RPMI8226 (cell line): ENCODE results near the gene RHPN2.
A peak's percentile ranks its signal among the peaks of the same experiment; 100 is the strongest.
"Not testable (repeated sequence)": the region's sequence is repeated elsewhere in the genome, so short reads cannot be mapped to it uniquely, and the experiment has no call there.

Experiments
- DNase-seq: peaks from one replicate; pipeline ENCODE4 v3.0.0-alpha.2; 2015

Gene RHPN2

DNA sequence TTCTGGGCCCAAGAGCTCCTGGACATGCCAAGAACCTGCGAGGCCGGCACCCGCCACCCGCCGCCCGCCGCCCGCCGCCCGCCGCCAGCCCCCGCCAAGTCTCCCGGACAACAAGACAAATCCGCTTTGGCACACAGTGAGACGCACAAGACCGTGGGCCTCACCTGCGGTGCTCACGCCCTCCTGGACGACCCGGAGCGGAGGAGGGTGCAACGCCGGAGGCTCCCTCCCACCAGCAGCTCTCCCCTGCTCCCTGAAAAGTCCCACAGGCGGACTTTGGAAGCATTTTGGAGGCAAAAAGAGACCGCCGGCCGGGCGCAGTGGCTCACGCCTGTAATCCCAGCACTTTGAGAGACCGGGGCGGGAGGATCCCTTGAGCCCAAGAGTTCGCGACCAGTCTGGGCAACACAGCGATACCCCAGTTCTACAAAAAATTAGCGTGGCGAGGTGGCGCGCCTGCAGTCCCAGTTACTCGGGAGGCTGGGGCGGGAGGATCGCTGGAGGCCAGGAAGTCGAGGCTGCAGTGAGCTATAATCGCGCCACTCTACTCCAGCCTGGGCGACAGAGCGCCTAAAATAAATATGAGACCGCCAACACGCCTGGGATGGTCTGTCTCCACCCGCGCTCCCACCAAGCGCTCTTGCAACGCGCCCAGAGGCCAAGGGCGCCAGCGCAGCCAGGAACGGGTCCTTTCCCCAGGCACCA is 783 bp downstream of the RHPN2 start:
- DNase-seq: peak; percentile 33

- DNase-seq: peak; percentile 67
These were observed 1.3 kb downstream of the RHPN2 start for GRCh38 chr19:33063356-33063752.

- no peak for DNase-seq
These were observed 1.8 kb downstream of the RHPN2 start for GRCh38 chr19:33062902-33063301.

DNA sequence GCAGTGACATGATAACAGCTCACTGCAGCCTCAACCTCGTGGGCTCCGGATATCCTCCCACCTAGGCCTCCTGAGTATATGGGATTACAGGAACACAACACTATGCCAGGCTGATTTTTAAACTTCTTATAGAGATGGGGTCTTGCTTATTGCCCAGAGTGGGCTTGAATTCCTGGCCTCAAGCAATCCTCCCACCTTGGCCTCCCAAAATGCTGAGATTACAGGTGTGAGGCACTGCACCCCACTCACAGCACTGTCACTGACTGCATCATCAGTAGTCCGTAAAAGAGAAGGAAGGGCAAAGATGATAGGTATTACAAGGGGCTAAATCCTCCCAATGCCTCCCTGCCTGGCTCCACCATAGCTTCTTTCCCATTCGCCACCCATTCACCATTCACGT is 4.1 kb downstream of the RHPN2 start:
- DNase-seq: no peak

DNA sequence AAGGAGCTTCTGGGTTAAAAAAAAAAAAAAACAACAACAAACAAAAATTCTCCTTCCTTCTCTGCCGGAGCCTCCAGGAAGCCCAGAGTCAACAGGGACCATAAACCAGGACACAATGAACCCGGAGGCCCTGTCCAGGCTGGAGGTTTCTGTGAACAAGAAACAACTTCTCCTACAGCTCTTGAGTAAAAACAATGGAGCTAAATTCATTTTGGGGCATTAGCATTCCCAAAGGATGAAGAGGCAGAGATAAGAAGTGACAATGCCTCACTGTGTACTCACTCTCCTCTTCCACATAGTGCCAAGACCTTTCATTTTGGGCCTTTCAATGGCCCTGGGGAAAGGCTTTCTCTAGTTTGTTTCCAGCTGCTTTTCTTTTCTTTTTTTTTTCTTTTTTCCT is 9.0 kb downstream of the RHPN2 start:
- DNase-seq: no peak

GRCh38 chr19:33054623-33055022 is 10.1 kb downstream of the RHPN2 start:
- no peak for DNase-seq

DNA sequence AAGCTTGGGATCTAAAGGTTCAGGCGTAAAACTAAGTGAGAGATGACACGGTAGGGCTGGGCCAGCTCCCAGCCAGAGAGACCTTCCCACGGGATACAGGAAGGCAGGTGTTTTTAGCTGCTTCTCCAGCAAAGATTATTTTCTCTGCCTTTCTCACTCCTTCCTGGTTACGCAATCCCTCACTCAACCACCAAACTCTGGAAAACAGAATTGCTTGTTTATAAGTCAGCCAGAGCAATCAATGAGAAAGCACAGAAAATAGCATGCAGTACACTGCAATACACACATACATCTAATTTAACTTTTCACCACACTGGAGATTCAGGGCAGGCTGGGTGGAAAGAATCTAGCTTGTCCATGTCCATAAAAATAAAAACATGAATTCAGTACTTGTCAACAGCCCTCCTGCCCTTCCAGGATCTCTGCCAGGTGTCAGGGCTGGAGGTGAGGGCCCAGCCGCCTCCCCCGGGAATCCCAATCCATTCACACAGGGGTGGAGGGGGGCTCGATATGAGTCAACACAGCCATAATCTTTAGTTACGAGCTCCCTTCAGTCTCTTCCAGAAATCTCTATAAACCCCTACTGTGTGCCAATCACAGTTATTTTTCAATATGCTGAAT is 12.2 kb downstream of the RHPN2 start:
- no peak for DNase-seq

DNA sequence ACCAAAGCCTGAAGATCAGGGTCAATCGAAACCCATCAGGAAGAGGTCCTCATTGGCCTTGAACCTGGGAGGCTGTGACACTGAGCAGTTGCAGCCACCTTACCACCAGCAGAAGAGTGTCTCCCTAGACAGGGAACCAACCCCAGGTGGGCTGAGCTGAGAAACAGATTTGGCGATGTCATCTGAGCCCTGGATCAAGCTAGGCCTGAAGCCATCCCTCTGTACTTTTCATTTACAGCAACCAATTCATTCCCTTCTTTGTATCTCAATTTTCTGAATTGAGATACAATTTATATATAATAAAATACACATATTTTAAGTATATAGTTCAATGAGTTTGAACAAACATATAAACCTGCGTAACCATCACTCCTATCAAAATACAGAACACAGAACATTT is 14.6 kb downstream of the RHPN2 start:
- DNase-seq: no peak

DNA sequence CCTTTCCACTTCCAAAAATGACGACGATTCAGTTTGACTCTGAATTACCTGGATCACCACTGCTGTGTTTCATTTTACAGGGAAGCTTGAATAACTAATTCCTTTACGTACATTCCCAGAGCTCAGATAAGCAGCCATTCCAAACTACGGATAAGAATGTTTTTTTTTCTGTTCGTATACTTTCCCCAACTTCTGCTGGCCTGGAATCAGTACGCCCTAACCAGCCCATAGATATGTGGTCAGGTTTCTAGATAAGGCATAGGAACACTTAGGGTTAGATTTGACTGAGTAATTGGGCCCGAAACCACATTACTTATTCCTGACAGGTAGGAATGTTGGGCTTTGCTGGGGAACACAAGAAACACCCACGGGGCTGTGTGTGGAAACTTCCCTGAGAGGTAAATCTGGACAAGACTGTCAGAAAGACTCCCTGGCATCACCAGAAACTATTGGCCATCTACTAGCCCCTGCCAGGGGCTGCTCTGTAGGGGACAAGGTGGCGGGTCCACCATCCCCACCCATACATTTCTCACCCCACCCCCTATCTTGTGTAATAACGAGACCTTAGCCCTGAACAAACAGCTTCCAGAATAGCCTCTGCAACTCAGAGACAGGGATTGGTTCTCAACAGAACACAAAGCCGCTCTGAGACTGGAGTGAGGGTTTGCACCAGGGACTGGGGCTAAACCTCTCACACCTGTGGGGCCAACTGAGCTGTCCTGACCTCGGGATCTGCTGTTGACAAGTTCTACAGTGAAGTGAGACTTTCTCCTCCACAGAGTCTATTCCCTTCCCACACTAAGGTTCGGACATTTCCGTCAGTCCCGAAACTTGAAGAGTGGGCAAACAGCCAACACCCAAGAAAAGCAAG is 15.6 kb downstream of the RHPN2 start:
- no peak for DNase-seq

DNA sequence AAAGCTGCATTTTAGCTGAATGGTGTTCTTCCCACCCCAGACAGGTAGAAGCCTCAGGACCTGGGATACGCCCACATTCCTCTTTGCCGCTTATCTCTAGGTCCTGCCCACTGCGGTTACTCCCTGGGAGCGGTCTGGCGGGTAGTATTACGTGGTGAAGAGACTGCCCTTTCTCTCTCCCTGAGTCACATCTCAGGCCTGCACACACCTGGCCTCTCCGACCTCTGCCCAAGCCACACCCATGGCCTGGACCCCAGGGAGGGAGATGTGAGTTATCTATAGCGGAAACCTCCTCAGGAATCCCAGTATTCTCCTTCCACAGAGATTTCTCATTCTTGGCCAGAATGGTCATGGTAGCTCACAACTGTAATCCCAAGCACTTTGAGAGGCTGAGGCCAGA is 17.3 kb downstream of the RHPN2 start:
- no peak for DNase-seq

GRCh38 chr19:33041828-33042160 is 22.9 kb downstream of the RHPN2 start:
- not testable (repeated sequence) for DNase-seq

- DNase-seq: no peak
These were observed 23.5 kb downstream of the RHPN2 start for GRCh38 chr19:33040994-33041827.

DNA sequence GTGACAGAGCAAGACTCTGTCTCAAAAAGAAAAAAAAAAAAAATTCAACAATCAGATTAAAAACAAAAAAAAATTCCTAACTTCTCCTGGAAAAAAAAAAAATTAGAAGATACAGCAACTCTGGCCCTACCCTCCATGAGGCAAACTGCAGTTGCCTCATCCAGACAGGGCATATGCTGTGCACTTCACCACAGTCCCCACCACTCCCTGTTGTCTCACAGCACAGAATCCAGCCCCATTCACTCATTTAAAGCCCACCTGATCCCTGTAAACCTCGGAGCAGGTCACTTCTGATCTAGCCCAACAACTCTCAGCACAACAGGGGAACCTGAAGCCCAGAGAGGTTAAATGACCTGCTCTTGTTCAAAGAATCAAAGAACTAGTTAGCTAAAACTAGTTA is 24.9 kb downstream of the RHPN2 start:
- no peak for DNase-seq

DNA sequence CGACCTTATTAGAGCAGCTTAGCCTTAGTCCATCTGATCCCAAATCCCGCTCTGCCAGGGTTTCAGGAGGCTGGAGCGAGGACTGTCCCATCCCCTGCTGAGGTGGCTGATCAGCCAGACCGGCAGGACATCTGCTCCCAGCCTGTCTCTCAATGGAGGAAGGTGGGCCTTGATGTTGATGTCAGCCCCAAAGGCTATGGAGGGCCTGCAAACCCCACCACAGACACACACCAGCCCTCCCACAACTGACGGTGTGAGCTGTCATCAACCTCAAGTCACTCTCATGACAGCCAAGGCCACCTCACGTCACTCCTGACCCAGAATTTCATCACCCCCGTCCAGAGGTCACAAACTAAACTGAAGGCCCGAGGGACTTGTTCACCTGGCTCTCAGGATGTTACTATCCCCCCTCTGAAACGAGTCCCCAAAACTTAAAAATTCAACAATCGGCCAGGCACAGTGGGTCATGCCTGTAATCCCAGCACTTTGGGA is 25.5 kb downstream of the RHPN2 start:
- no peak for DNase-seq

- DNase-seq: not testable (repeated sequence)
These were observed 27.3 kb downstream of the RHPN2 start for GRCh38 chr19:33037168-33038025.

GRCh38 chr19:33036370-33037167 is 28.1 kb downstream of the RHPN2 start:
- not testable (repeated sequence) for DNase-seq

- no peak for DNase-seq
These were observed 29.2 kb downstream of the RHPN2 start for GRCh38 chr19:33035461-33035860.

- no peak for DNase-seq
These were observed 32.4 kb downstream of the RHPN2 start for GRCh38 chr19:33032218-33032781.

DNA sequence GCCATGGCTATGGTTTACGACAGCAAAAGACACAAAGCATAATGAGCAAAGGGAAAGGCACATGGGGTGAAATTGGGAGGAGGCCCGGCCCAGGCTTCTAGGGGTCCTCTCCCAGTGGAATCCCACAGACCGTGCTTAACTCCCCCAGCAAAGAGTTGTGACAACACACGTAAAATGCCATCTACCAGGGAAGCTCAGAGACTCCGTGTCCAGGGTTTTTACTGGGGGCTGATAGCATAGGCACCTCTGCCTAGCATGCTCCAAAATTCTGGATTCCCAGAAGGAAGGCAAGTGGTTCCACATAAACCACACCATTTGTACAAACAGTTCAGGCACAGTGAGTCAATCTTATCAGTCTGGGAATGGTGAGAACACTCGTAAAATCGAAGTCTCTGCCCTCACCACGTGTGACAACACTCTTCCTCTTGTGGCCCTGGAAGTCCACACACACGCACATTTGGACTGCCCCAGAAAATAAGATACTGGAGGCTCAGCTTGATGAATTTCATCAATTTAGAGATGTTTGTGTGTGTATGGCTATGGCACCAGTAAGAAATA is 34.9 kb downstream of the RHPN2 start:
- DNase-seq: no peak

GRCh38 chr19:33026602-33027001 is 38.1 kb downstream of the RHPN2 start:
- DNase-seq: not testable (repeated sequence)
